HL-60 (cell line): ENCODE results near the gene EEF2K.
"Not testable (repeated sequence)": the region's sequence is repeated elsewhere in the genome, so short reads cannot be mapped to it uniquely, and the experiment has no call there.

Source experiments
- DNase-seq, 2 experiments: peaks; one replicate each; pipeline ENCODE4 v3.0.0-alpha.2; 2010 to 2020; ENCODE audit warnings: low read depth in 1 of 2, low spot score in 1 of 2
- H3K27ac ChIP-seq: fragments of 250-450 bp; sonication (Bioruptor Pico); replicated peaks from 2 replicates; pipeline ENCODE4 v1.5.1; 2020; ENCODE audit warnings: mild to moderate bottlenecking, moderate library complexity
- H3K27me3 ChIP-seq: fragments of 250-450 bp; sonication (Bioruptor Pico); 2 replicates; pipeline ENCODE4 v1.5.1; 2021; ENCODE audit warnings: mild to moderate bottlenecking, moderate library complexity; ENCODE audit not compliant: insufficient read depth, poor library complexity, severe bottlenecking
- H3K4me3 ChIP-seq: replicated peaks from 2 replicates; pipeline ENCODE4 v1.5.1; 2011; ENCODE audit warnings: mild to moderate bottlenecking, control low read depth, low read length; ENCODE audit not compliant: insufficient read depth
- CTCF ChIP-seq: IDR thresholded peaks from one replicate; pipeline ENCODE4 v1.5.1; 2011; ENCODE audit warnings: low read length, control low read depth, inconsistent platforms; ENCODE audit not compliant: insufficient read depth
- GABPA ChIP-seq: IDR thresholded peaks from 2 replicates; pipeline ENCODE4 v1.6.1; 2012; ENCODE audit warnings: low read depth
- POLR2AphosphoS5 ChIP-seq: IDR thresholded peaks from 2 replicates; pipeline ENCODE4 v1.6.1; 2012; ENCODE audit warnings: low read depth
- REST ChIP-seq: IDR thresholded peaks from 2 replicates; pipeline ENCODE4 v1.6.1; 2012; ENCODE audit warnings: low read depth; ENCODE audit not compliant: insufficient replicate concordance
- SPI1 ChIP-seq: IDR thresholded peaks from 2 replicates; pipeline ENCODE4 v1.6.1; 2012; ENCODE audit warnings: low read depth, mild to moderate bottlenecking, borderline replicate concordance

Gene EEF2K

GRCh38 chr16:22300427-22301071 is 94.5 kb downstream of the EEF2K start:
- Histone ChIP-seq H3K27me3 (no peaks in the 10 kb centered on the region), H3K27ac (no peak overlapping the region), H3K4me3 (no peak overlapping the region)
- TF ChIP-seq CTCF (peak; percentile 82), REST (no peak)
- peak in 1 of 2 experiments; percentile 58 for DNase-seq

GRCh38 chr16:22301423-22301822 is 95.3 kb downstream of the EEF2K start:
- H3K4me3 ChIP-seq, H3K27me3 ChIP-seq: not testable (repeated sequence)

GRCh38 chr16:22302776-22303363 is 96.8 kb downstream of the EEF2K start:
- no peak overlapping the region for H3K4me3 ChIP-seq
- no peak overlapping the region for H3K27ac ChIP-seq
- TF ChIP-seq CTCF, result no peak
- TF ChIP-seq REST, result no peak
- no peak for TF ChIP-seq POLR2AphosphoS5
- no peak for TF ChIP-seq GABPA
- no peak for TF ChIP-seq SPI1
- no peak for DNase-seq
- no peaks in the 10 kb centered on the region for H3K27me3 ChIP-seq

More at GRCh38 chr16:22301423-22301822, 95.3 kb downstream of the EEF2K start:
- DNase-seq, H3K27ac ChIP-seq: not testable (repeated sequence)

GRCh38 chr16:22304411-22304810 is 98.3 kb downstream of the EEF2K start:
- TF ChIP-seq CTCF, result no peak
- TF ChIP-seq POLR2AphosphoS5, result peak; percentile 25; the same call in 1 of the 2 replicates
- TF ChIP-seq REST, result no peak
- no peak for DNase-seq
- H3K27ac ChIP-seq, result no peak overlapping the region
- no peaks in the 10 kb centered on the region for H3K27me3 ChIP-seq
- no peak overlapping the region for H3K4me3 ChIP-seq
